Endothelial cell of umbilical vein (primary cell): ENCODE measurements around the gene ANAPC2. TPM values are rescaled to one million over a fixed set of nuclear protein-coding genes. Genes with fewer than 3 reads are reported as not detected.

ENCODE experiments used
- BruUV-seq: library from RNA; stranded (reverse); fragments of 400-500 nt; replicated peaks from 2 replicates; lab custom pipeline; 2021; lab: Mats Ljungman, UMichigan
- CTCF ChIA-PET: fragments of 300-600, 350-600 bp; sonication (Branson Sonifier 250); formaldehyde crosslinking; loops from one replicate; lab custom pipeline; 2021; ENCODE audit warnings: antibody characterized with exemption, inconsistent platforms; lab: Charles Lee
- POLR2A ChIA-PET: fragments of 300-600, 350-600 bp; sonication (Branson Sonifier 250); formaldehyde crosslinking; loops from one replicate; lab custom pipeline; 2021; ENCODE audit warnings: antibody characterized with exemption, inconsistent platforms; lab: Charles Lee
- DNase-seq: peaks from one replicate; pipeline ENCODE4 v3.0.0-alpha.2; 2011; ENCODE audit warnings: low read depth, low spot score
- FAIRE-seq: peaks from 2 replicates; lab custom pipeline; 2011; peaks lifted over from hg19 to GRCh38; lab: Jason Lieb, UNC
- H2AFZ ChIP-seq: 2 replicates; pipeline ENCODE4 v1.6.0; 2012; ENCODE audit warnings: low read depth, low read length, control low read depth, inconsistent platforms
- H3K27ac ChIP-seq: 2 replicates; pipeline ENCODE4 v1.5.1; 2011; ENCODE audit warnings: low read depth, mild to moderate bottlenecking, control low read depth, low read length, moderate library complexity; ENCODE audit not compliant: insufficient read depth
- H3K27me3 ChIP-seq, 2 experiments: 2 replicates each; pipeline versions ENCODE4 v1.6.0 to v1.6.1; 2011; ENCODE audit warnings: low read length in 2 of 2, mixed read lengths in 1 of 2; ENCODE audit not compliant: control insufficient read depth in 2 of 2, insufficient read depth in 2 of 2
- H3K36me3 ChIP-seq, 2 experiments: 2 replicates in 1 of 2; 3 replicates in 1 of 2; pipeline ENCODE4 v1.5.1; 2011; ENCODE audit warnings: low read length in 2 of 2, mild to moderate bottlenecking in 1 of 2, moderate library complexity in 1 of 2; ENCODE audit not compliant: control insufficient read depth in 2 of 2, insufficient read depth in 2 of 2; ENCODE audit errors: extremely low read depth in 1 of 2
- H3K4me1 ChIP-seq: 3 replicates; pipeline ENCODE4 v1.5.1; 2011; ENCODE audit warnings: mild to moderate bottlenecking, low read length; ENCODE audit not compliant: control insufficient read depth, insufficient read depth; ENCODE audit errors: extremely low read depth
- H3K4me2 ChIP-seq: 2 replicates; pipeline ENCODE4 v1.6.1; 2011; ENCODE audit warnings: low read length, control low read depth, mixed read lengths; ENCODE audit not compliant: insufficient read depth
- H3K4me3 ChIP-seq, 3 experiments: fragments of 200-600 bp in 1 of 3; sonication (generic), shearing (Covaris generic) in 1 of 3; replicated peaks in 1 of 3; 2 replicates each; pipeline ENCODE4 v1.5.1; 2011 to 2016; ENCODE audit warnings: control low read depth in 3 of 3, low read length in 3 of 3, mild to moderate bottlenecking in 2 of 3, inconsistent platforms in 1 of 3, low read depth in 1 of 3, moderate library complexity in 1 of 3; ENCODE audit not compliant: insufficient read depth in 1 of 3
- H3K79me2 ChIP-seq: 2 replicates; pipeline ENCODE4 v1.6.0; 2012; ENCODE audit warnings: low read length, inconsistent platforms; ENCODE audit not compliant: control insufficient read depth, insufficient read depth
- H3K9ac ChIP-seq: replicated peaks from 2 replicates; pipeline ENCODE3; 2011; ENCODE audit warnings: low read length, control low read depth; ENCODE audit not compliant: insufficient read depth; ENCODE audit errors: extremely low read depth
- H3K9me1 ChIP-seq: replicated peaks from 3 replicates; pipeline ENCODE4 v1.6.0; 2011; ENCODE audit warnings: mild to moderate bottlenecking, low read length; ENCODE audit not compliant: control insufficient read depth, insufficient read depth; ENCODE audit errors: extremely low read depth
- H3K9me3 ChIP-seq: replicated peaks from 2 replicates; pipeline ENCODE4 v1.5.1; 2012; ENCODE audit warnings: low read length, inconsistent platforms; ENCODE audit not compliant: control insufficient read depth, insufficient read depth
- H4K20me1 ChIP-seq: replicated peaks from 2 replicates; pipeline ENCODE3; 2011; ENCODE audit warnings: mild to moderate bottlenecking, low read length; ENCODE audit not compliant: control insufficient read depth, insufficient read depth; ENCODE audit errors: extremely low read depth
- POLR2AphosphoS5 ChIP-seq: IDR thresholded peaks from 2 replicates; pipeline ENCODE4 v1.6.1; 2012; ENCODE audit warnings: low read depth, mild to moderate bottlenecking, control low read depth, low read length, moderate library complexity; ENCODE audit not compliant: insufficient read depth
- dilution Hi-C: fragments of 300-500 bp; cut with MboI; formaldehyde crosslinking; loops from one replicate; pipeline ENCODE4 v1.15.0; 2019; ENCODE audit warnings: low sequenced_read_pairs; ENCODE audit not compliant: extremely low pct_ligation_motif_present
- intact Hi-C: fragments of 100-400 bp; cut with micrococcal nuclease; formaldehyde crosslinking; loops from one replicate; pipeline ENCODE4 v1.10.0; 2022
- polyA plus RNA-seq, 4 experiments: library from polyadenylated mRNA; depleted of rRNA in 3 of 4; stranded (reverse) in 3 of 4; unstranded in 1 of 4; fragments of >200 nt; gene quantifications; 2 replicates each; pipeline versions ENCODE4 v1.2.1 to v1.2.3, GENCODE V29; 2011 to 2012; ENCODE audit warnings: missing spikeins in 1 of 4
- total RNA-seq: library from RNA; stranded (reverse); gene quantifications from 2 replicates; pipeline ENCODE4 v1.2.3, GENCODE V29; 2021
- TF ChIP-seq, protein P1 (sequence below), 2 donors: IDR thresholded peaks; 1 replicate in 1 of 2; 2 replicates in 1 of 2; pipeline ENCODE4 v1.5.1; 2011; ENCODE audit warnings: low read length in 2 of 2, mild to moderate bottlenecking in 2 of 2, moderate library complexity in 2 of 2, control low read depth in 1 of 2, inconsistent platforms in 1 of 2, low read depth in 1 of 2; ENCODE audit not compliant: insufficient read depth in 1 of 2; ENCODE audit errors: extremely low read depth in 1 of 2
- TF ChIP-seq, protein P2 (sequence below): IDR thresholded peaks from 2 replicates; pipeline ENCODE4 v1.6.1; 2011; ENCODE audit not compliant: insufficient read depth, insufficient read length

The ANAPC2 gene
- total and polyA plus RNA-seq, 2 donors (not counting 3 experiments of a cell fraction or from before 2014, with no cell fraction given) = 44.8 to 69.2 TPM

DNA sequence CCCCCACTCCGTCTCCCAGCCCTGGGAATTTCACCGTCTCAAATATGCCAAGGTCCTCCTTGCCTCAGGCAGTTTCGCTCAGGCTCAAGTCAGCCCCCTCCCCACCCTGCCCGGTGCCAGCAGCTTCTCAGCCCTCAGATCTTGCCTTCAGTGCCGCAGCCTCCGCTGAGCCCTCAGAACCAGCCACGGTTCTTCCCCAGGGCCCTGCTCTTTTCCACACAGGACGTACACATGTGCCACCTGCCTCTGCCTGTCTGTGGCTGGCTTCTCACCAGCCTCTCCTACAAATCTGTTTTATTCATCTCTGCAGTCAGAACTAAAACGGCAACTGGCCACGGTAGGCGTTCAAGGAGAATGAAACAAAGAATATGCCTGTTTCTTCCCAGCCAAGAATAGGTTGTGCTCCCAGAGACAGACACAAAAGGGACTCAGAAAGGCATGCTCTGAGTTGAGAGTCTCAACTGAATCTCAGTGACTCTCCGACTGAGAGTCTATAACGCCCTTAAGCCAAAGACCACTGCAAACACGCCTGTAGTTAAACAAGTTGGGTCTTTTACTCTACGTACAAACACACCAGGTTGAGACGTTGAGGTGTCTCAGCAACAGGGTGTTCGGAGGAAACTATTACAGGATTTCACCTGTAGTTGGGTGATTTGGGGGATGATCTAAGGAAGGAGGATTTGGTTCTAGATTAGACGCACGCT is 60.0 kb downstream of the ANAPC2 start:
- ChIA-PET POLR2A (no interaction called here), CTCF (interaction anchor here (0.5 to 3.3 kb wide), 5 partner anchors 10 to 108 kb away, joined by 3 to 17 read pairs (median 4); no protein-coding TSS in a partner anchor)
- no peaks in the 10 kb centered on the region for H3K27me3 ChIP-seq
- peaks cover 20% of the 10 kb centered on the region for H3K79me2 ChIP-seq
- dilution Hi-C loops (no loop called here), intact Hi-C loops (no loop called here)
- no peaks in the 10 kb centered on the region for H3K9me3 ChIP-seq
- TF ChIP-seq, protein P1, sequence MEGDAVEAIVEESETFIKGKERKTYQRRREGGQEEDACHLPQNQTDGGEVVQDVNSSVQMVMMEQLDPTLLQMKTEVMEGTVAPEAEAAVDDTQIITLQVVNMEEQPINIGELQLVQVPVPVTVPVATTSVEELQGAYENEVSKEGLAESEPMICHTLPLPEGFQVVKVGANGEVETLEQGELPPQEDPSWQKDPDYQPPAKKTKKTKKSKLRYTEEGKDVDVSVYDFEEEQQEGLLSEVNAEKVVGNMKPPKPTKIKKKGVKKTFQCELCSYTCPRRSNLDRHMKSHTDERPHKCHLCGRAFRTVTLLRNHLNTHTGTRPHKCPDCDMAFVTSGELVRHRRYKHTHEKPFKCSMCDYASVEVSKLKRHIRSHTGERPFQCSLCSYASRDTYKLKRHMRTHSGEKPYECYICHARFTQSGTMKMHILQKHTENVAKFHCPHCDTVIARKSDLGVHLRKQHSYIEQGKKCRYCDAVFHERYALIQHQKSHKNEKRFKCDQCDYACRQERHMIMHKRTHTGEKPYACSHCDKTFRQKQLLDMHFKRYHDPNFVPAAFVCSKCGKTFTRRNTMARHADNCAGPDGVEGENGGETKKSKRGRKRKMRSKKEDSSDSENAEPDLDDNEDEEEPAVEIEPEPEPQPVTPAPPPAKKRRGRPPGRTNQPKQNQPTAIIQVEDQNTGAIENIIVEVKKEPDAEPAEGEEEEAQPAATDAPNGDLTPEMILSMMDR (IDR thresholded peaks at IDR 0.05; ENCODE audit: extremely low read depth in 1 of 2, insufficient read depth in 1 of 2, low read depth in 1 of 2, low read length in 2 of 2) = no peak
- TF ChIP-seq, protein P2, sequence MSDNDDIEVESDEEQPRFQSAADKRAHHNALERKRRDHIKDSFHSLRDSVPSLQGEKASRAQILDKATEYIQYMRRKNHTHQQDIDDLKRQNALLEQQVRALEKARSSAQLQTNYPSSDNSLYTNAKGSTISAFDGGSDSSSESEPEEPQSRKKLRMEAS = no peak
- TF ChIP-seq POLR2AphosphoS5 = no peak
- H3K36me3 ChIP-seq = no peaks in the 10 kb centered on the region
- H3K9ac ChIP-seq = no peak overlapping the region
- no TSS peak for BruUV-seq
- peak overlapping the region; percentile 16 for H3K27ac ChIP-seq
- peak; percentile 18 for FAIRE-seq
- H3K4me3 ChIP-seq = peak overlapping the region in 2 of 3 experiments; percentile 51 to 63
- no peaks in the 10 kb centered on the region for H3K9me1 ChIP-seq
- no peak for DNase-seq
- H3K4me1 ChIP-seq = peaks cover 26% of the 10 kb centered on the region
- peak overlapping the region; percentile 68 for H3K4me2 ChIP-seq
- H4K20me1 ChIP-seq = no peaks in the 10 kb centered on the region
- no peak overlapping the region for H2AFZ ChIP-seq
